H1 (cell line): ENCODE results near the gene PCDH8.

Source experiments
- POLR2A ChIP-seq, 2 experiments: IDR thresholded peaks; 1 replicate in 1 of 2; 2 replicates in 1 of 2; pipeline ENCODE4 v1.6.1; 2011; ENCODE audit warnings: low read depth in 2 of 2, low read length in 2 of 2, mild to moderate bottlenecking in 2 of 2; ENCODE audit errors: control extremely low read depth in 1 of 2
- POLR2AphosphoS5 ChIP-seq: IDR thresholded peaks from 2 replicates; pipeline ENCODE4 v1.6.1; 2011; ENCODE audit warnings: low read depth, low read length
- TF ChIP-seq, protein P1 (sequence below), 3 experiments: IDR thresholded peaks; 1 replicate in 2 of 3; 2 replicates in 1 of 3; pipeline versions ENCODE4 v1.5.1 to v1.6.1; 2011; ENCODE audit warnings: low read length in 3 of 3, mild to moderate bottlenecking in 3 of 3, inconsistent platforms in 2 of 3, low read depth in 1 of 3, moderate library complexity in 1 of 3; ENCODE audit not compliant: insufficient read depth in 1 of 3; ENCODE audit errors: control extremely low read depth in 1 of 3

- no peak for TF ChIP-seq POLR2AphosphoS5
- no peak for TF ChIP-seq POLR2A (IDR thresholded peaks at IDR 0.05; ENCODE audit: control extremely low read depth in 1 of 2, low read depth in 2 of 2, low read length in 2 of 2)
- TF ChIP-seq, protein P1, sequence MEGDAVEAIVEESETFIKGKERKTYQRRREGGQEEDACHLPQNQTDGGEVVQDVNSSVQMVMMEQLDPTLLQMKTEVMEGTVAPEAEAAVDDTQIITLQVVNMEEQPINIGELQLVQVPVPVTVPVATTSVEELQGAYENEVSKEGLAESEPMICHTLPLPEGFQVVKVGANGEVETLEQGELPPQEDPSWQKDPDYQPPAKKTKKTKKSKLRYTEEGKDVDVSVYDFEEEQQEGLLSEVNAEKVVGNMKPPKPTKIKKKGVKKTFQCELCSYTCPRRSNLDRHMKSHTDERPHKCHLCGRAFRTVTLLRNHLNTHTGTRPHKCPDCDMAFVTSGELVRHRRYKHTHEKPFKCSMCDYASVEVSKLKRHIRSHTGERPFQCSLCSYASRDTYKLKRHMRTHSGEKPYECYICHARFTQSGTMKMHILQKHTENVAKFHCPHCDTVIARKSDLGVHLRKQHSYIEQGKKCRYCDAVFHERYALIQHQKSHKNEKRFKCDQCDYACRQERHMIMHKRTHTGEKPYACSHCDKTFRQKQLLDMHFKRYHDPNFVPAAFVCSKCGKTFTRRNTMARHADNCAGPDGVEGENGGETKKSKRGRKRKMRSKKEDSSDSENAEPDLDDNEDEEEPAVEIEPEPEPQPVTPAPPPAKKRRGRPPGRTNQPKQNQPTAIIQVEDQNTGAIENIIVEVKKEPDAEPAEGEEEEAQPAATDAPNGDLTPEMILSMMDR (IDR thresholded peaks at IDR 0.05; ENCODE audit: control extremely low read depth in 1 of 3, insufficient read depth in 1 of 3, low read depth in 1 of 3, low read length in 3 of 3), result no peak
These were observed 583 bp downstream of the PCDH8 start for GRCh38 chr13:52847682-52848432.
